ENCODE results near the gene SIM1. TPM values are rescaled to one million over a fixed set of nuclear protein-coding genes. Genes with fewer than 3 reads are reported as not detected.

The SIM1 gene
- polyA plus RNA-seq, 4 donors = 0.38 TPM; not detected in 3

- WGBS, 3 donors = 41 to 58% (median 58%) methylated on average over 6 of the region's 6 CpGs
- H3K9me3 ChIP-seq (ENCODE audit: control insufficient read depth in 2 of 2, insufficient read depth in 1 of 2, low read depth in 1 of 2, low read length in 1 of 2) = no peaks in the 10 kb centered on the region
- H3K36me3 ChIP-seq (ENCODE audit: control insufficient read depth in 3 of 3, insufficient read depth in 2 of 3, low read depth in 1 of 3, low read length in 3 of 3) = no peaks in the 10 kb centered on the region
- no peaks in the 10 kb centered on the region for H3K4me1 ChIP-seq (ENCODE audit: control insufficient read depth in 3 of 3, insufficient read depth in 2 of 3, low read depth in 1 of 3, low read length in 2 of 3)
- no peak for FAIRE-seq
- no peak for DNase-seq
- H3K27me3 ChIP-seq (ENCODE audit: control insufficient read depth in 3 of 3, insufficient read depth in 3 of 3, low read length in 3 of 3) = peaks cover 0 to 7% (median 4%) of the 10 kb centered on the region in 3 donors
- no peak overlapping the region for H3K27ac ChIP-seq (ENCODE audit: low read depth in 1 of 3, low read length in 2 of 3)
- no peak overlapping the region for H3K4me3 ChIP-seq (ENCODE audit: low read depth in 1 of 3, low read length in 3 of 3)
Observed at GRCh38 chr6:100493206-100493888, 28.6 kb upstream of the SIM1 start.

DNA sequence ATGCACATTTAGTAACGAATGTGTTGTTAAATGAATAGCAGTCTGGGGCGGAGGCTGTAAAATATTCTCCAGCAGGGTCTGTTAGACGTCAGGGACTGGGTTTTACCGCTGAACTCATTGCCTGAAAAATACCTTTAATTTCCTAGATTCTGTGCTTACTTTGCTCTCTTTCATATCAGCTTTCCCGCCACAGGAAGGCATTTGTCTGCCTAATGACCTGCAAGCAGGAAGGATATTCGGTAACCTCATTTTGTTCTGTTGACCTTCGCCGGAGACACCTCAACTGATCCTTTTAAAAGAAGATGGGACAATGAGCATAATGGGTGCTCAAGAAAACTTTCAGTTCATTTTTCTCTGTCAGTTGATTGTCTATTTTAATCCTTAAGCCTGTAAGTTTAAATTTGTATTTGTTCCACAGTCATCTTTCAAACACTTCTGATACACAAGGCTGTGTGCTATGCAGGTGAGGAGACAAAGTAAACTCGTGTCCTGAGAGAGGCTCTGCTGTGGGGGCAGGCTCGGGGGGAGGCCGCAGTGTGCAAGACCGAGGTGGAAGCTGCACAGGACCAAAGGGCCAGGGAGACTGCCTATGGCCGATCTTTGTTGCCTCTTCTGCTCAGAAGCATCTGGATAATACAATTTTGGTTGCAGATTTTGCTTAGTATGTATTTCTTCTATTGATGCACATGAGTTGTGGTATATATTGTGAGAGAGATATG lies 27.4 kb upstream of the SIM1 start:
- WGBS, 3 donors = 44 to 61% (median 51%) methylated on average over 13 of the region's 13 CpGs
- H3K36me3 ChIP-seq (ENCODE audit: control insufficient read depth in 3 of 3, insufficient read depth in 2 of 3, low read depth in 1 of 3, low read length in 3 of 3) = no peaks in the 10 kb centered on the region
- H3K27ac ChIP-seq (ENCODE audit: low read depth in 1 of 3, low read length in 2 of 3) = no peak overlapping the region
- FAIRE-seq (no peak), DNase-seq (no peak)
- H3K4me3 ChIP-seq (ENCODE audit: low read depth in 1 of 3, low read length in 3 of 3) = no peak overlapping the region
- no peaks in the 10 kb centered on the region for H3K9me3 ChIP-seq (ENCODE audit: control insufficient read depth in 2 of 2, insufficient read depth in 1 of 2, low read depth in 1 of 2, low read length in 1 of 2)
- peaks cover 0 to 12% (median 4%) of the 10 kb centered on the region in 3 donors for H3K27me3 ChIP-seq (ENCODE audit: control insufficient read depth in 3 of 3, insufficient read depth in 3 of 3, low read length in 3 of 3)
- H3K4me1 ChIP-seq (ENCODE audit: control insufficient read depth in 3 of 3, insufficient read depth in 2 of 3, low read depth in 1 of 3, low read length in 2 of 3) = no peaks in the 10 kb centered on the region

DNA sequence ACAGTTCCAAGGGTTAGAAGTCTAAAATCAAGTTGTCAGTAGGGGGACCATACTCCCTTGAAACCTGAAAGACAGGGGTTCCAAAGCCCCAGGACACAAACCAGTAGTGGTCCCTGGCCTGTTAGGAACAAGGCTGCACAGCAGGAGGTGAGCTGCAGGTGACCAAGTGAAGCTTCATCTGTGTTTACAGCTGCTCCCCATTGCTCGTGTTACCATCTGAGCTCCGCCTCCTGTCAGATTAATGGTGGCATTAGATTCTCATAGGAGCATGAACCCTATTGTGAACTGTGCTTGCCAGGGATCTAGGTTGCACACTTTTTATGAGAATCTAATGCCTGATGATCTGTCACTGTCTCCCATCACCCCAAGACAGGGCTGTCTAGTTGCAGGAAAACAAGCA lies 25.3 kb upstream of the SIM1 start:
- Histone ChIP-seq H3K4me3 (ENCODE audit: low read depth in 1 of 3, low read length in 3 of 3) (no peak overlapping the region), H3K9me3 (ENCODE audit: control insufficient read depth in 2 of 2, insufficient read depth in 1 of 2, low read depth in 1 of 2, low read length in 1 of 2) (no peaks in the 10 kb centered on the region), H3K36me3 (ENCODE audit: control insufficient read depth in 3 of 3, insufficient read depth in 2 of 3, low read depth in 1 of 3, low read length in 3 of 3) (no peaks in the 10 kb centered on the region), H3K4me1 (ENCODE audit: control insufficient read depth in 3 of 3, insufficient read depth in 2 of 3, low read depth in 1 of 3, low read length in 2 of 3) (no peaks in the 10 kb centered on the region), H3K27ac (ENCODE audit: low read depth in 1 of 3, low read length in 2 of 3) (no peak overlapping the region), H3K27me3 (ENCODE audit: control insufficient read depth in 3 of 3, insufficient read depth in 3 of 3, low read length in 3 of 3) (peaks cover 0 to 12% (median 4%) of the 10 kb centered on the region in 3 donors)
- FAIRE-seq (no peak), DNase-seq (no peak)
- 70 to 84% (median 82%) methylated on average over 2 of the region's 2 CpGs for WGBS, 3 donors

DNA sequence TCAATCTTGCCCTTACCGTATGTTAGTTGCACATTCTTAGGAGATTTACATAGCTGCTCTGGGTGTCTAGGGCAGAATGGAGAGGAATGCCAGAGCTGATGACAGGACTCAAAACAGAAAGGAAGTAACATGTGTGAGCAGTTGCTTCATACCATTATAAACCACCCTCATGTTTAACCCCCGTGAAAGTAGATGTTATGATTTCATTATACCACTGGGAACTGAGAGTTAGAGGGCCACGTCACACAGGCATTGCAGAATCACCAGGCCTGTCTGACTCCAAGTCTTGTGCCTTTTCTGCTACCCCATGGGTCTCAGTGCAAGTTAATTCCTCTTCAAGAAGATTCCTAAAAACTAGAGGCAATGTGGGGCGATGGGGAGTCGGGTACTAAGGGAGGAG lies 23.5 kb upstream of the SIM1 start:
- Histone ChIP-seq H3K27me3 (ENCODE audit: control insufficient read depth in 3 of 3, insufficient read depth in 3 of 3, low read length in 3 of 3) (peaks cover 0 to 12% (median 3%) of the 10 kb centered on the region in 3 donors), H3K36me3 (ENCODE audit: control insufficient read depth in 3 of 3, insufficient read depth in 2 of 3, low read depth in 1 of 3, low read length in 3 of 3) (no peaks in the 10 kb centered on the region), H3K4me1 (ENCODE audit: control insufficient read depth in 3 of 3, insufficient read depth in 2 of 3, low read depth in 1 of 3, low read length in 2 of 3) (no peaks in the 10 kb centered on the region), H3K27ac (ENCODE audit: low read depth in 1 of 3, low read length in 2 of 3) (no peak overlapping the region), H3K9me3 (ENCODE audit: control insufficient read depth in 2 of 2, insufficient read depth in 1 of 2, low read depth in 1 of 2, low read length in 1 of 2) (no peaks in the 10 kb centered on the region), H3K4me3 (ENCODE audit: low read depth in 1 of 3, low read length in 3 of 3) (no peak overlapping the region)
- FAIRE-seq = no peak
- DNase-seq = no peak
- WGBS, 3 donors = 77 to 84% (median 79%) methylated on average over 5 of the region's 5 CpGs

DNA sequence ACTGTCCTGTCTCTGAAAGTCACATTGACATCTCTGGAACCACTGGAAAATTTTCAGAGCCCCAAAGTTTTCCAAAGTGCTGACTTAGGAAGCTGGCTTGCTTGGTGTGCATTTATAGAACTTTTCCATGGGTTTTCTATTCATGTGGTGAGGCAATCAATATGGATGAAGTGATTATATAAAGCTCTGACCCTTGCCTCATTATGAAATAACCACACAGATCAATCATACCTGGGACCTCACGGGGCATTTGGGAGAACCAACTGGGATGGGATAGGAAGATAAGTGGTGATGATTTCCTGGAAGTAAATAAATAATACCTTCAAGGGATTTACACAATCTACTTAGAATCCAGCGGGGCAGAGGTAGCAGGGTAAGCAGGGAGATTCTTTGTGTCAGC lies 22.9 kb upstream of the SIM1 start:
- Histone ChIP-seq H3K27ac (ENCODE audit: low read depth in 1 of 3, low read length in 2 of 3) (no peak overlapping the region), H3K9me3 (ENCODE audit: control insufficient read depth in 2 of 2, insufficient read depth in 1 of 2, low read depth in 1 of 2, low read length in 1 of 2) (no peaks in the 10 kb centered on the region), H3K36me3 (ENCODE audit: control insufficient read depth in 3 of 3, insufficient read depth in 2 of 3, low read depth in 1 of 3, low read length in 3 of 3) (no peaks in the 10 kb centered on the region), H3K4me3 (ENCODE audit: low read depth in 1 of 3, low read length in 3 of 3) (no peak overlapping the region), H3K4me1 (ENCODE audit: control insufficient read depth in 3 of 3, insufficient read depth in 2 of 3, low read depth in 1 of 3, low read length in 2 of 3) (no peaks in the 10 kb centered on the region), H3K27me3 (ENCODE audit: control insufficient read depth in 3 of 3, insufficient read depth in 3 of 3, low read length in 3 of 3) (peaks cover 0 to 12% (median 0%) of the 10 kb centered on the region in 3 donors)
- WGBS, 3 donors = 48 to 82% (median 69%) methylated on average over 2 of the region's 2 CpGs
- DNase-seq (no peak), FAIRE-seq (no peak)

DNA sequence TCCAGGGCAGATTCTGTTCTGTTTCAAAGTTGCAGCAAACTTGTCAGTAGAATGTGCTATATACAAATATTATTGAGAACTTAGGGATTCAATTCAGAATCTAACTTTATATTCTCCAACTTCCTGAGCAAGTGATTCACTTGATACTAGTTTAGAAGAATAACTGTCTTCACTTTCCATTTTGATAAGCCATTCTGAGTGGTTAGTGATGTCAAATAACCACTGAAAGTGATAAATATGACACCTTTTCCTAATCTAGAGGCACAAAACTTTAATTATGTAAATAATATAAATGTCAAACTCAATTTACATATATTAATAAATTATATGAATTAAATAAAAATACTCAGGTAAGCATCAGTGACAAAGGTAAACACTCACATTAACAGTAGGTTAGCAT lies 20.5 kb upstream of the SIM1 start:
- DNase-seq (no peak), FAIRE-seq (no peak)
- H3K4me1 ChIP-seq (ENCODE audit: control insufficient read depth in 3 of 3, insufficient read depth in 2 of 3, low read depth in 1 of 3, low read length in 2 of 3) = no peaks in the 10 kb centered on the region
- H3K4me3 ChIP-seq (ENCODE audit: low read depth in 1 of 3, low read length in 3 of 3) = no peak overlapping the region
- H3K9me3 ChIP-seq (ENCODE audit: control insufficient read depth in 2 of 2, insufficient read depth in 1 of 2, low read depth in 1 of 2, low read length in 1 of 2) = no peaks in the 10 kb centered on the region
- H3K36me3 ChIP-seq (ENCODE audit: control insufficient read depth in 3 of 3, insufficient read depth in 2 of 3, low read depth in 1 of 3, low read length in 3 of 3) = no peaks in the 10 kb centered on the region
- peaks cover 0 to 9% (median 0%) of the 10 kb centered on the region in 3 donors for H3K27me3 ChIP-seq (ENCODE audit: control insufficient read depth in 3 of 3, insufficient read depth in 3 of 3, low read length in 3 of 3)
- H3K27ac ChIP-seq (ENCODE audit: low read depth in 1 of 3, low read length in 2 of 3) = no peak overlapping the region

DNA sequence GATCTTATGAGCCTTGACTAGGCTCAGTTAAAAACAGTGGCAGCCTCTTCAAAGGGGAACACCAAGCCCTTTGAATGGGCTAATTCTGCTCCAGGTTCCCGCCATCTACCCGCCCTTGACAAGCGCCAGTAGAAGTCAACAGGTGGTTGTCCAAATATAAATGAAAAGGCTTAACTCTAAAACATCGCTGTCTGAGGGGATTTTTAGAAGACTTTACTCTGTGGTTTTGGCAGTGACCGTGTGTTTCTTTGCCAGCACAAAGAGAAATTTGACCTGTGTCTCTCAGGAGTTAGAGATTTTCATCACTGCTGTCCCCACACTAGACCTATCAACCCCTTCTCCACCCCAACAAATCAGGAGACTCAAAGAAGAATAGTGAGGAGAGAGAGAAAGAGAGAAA lies 19.8 kb upstream of the SIM1 start:
- no peak overlapping the region for H3K4me3 ChIP-seq (ENCODE audit: low read depth in 1 of 3, low read length in 3 of 3)
- no peak overlapping the region for H3K27ac ChIP-seq (ENCODE audit: low read depth in 1 of 3, low read length in 2 of 3)
- H3K36me3 ChIP-seq (ENCODE audit: control insufficient read depth in 3 of 3, insufficient read depth in 2 of 3, low read depth in 1 of 3, low read length in 3 of 3) = no peaks in the 10 kb centered on the region
- peaks cover 0 to 9% (median 0%) of the 10 kb centered on the region in 3 donors for H3K27me3 ChIP-seq (ENCODE audit: control insufficient read depth in 3 of 3, insufficient read depth in 3 of 3, low read length in 3 of 3)
- DNase-seq = no peak
- WGBS, 3 donors = 71 to 83% (median 74%) methylated on average over 5 of the region's 5 CpGs
- no peaks in the 10 kb centered on the region for H3K4me1 ChIP-seq (ENCODE audit: control insufficient read depth in 3 of 3, insufficient read depth in 2 of 3, low read depth in 1 of 3, low read length in 2 of 3)
- H3K9me3 ChIP-seq (ENCODE audit: control insufficient read depth in 2 of 2, insufficient read depth in 1 of 2, low read depth in 1 of 2, low read length in 1 of 2) = no peaks in the 10 kb centered on the region
- FAIRE-seq = no peak

GRCh38 chr6:100482698-100483097 lies 18.0 kb upstream of the SIM1 start:
- H3K27me3 ChIP-seq (ENCODE audit: control insufficient read depth in 3 of 3, insufficient read depth in 3 of 3, low read length in 3 of 3) = peaks cover 0 to under 1% (median 0%) of the 10 kb centered on the region in 3 donors
- 33 to 51% (median 33%) methylated on average over 2 of the region's 2 CpGs for WGBS, 3 donors
- FAIRE-seq (no peak), DNase-seq (no peak)
- H3K36me3 ChIP-seq (ENCODE audit: control insufficient read depth in 3 of 3, insufficient read depth in 2 of 3, low read depth in 1 of 3, low read length in 3 of 3) = no peaks in the 10 kb centered on the region
- H3K9me3 ChIP-seq (ENCODE audit: control insufficient read depth in 2 of 2, insufficient read depth in 1 of 2, low read depth in 1 of 2, low read length in 1 of 2) = no peaks in the 10 kb centered on the region
- H3K4me3 ChIP-seq (ENCODE audit: low read depth in 1 of 3, low read length in 3 of 3) = no peak overlapping the region
- no peak overlapping the region for H3K27ac ChIP-seq (ENCODE audit: low read depth in 1 of 3, low read length in 2 of 3)
- H3K4me1 ChIP-seq (ENCODE audit: control insufficient read depth in 3 of 3, insufficient read depth in 2 of 3, low read depth in 1 of 3, low read length in 2 of 3) = no peaks in the 10 kb centered on the region
